Kidney (tissue), 14 donors: Measurements from ENCODE around the gene OBP2B. TPM values are rescaled to one million over a fixed set of nuclear protein-coding genes. Genes with fewer than 3 reads are reported as not detected.

Source experiments
- DNase-seq, 5 donors: peaks; one replicate each; pipeline ENCODE4 v3.0.0-alpha.2; 2013 to 2020
- FAIRE-seq: peaks from 2 replicates; lab custom pipeline; 2012; peaks lifted over from hg19 to GRCh38; lab: Jason Lieb, UNC
- H3K27ac ChIP-seq, 2 donors: one replicate each; pipeline ENCODE4 v1.7.0; 2013; ENCODE audit warnings: low read depth in 2 of 2, low read length in 2 of 2, inconsistent platforms in 1 of 2
- H3K27me3 ChIP-seq: one replicate; pipeline ENCODE4 v1.7.1; 2013; ENCODE audit warnings: low read length, inconsistent platforms; ENCODE audit not compliant: control insufficient read depth, insufficient read depth
- H3K36me3 ChIP-seq, 3 donors: one replicate each; pipeline versions ENCODE4 v1.7.0 to v1.7.1; 2013; ENCODE audit warnings: low read length in 3 of 3, control low read depth in 1 of 3, inconsistent platforms in 1 of 3; ENCODE audit not compliant: insufficient read depth in 3 of 3, control insufficient read depth in 2 of 3
- H3K4me1 ChIP-seq, 3 donors: one replicate each; pipeline versions ENCODE4 v1.7.0 to v1.7.1; 2013; ENCODE audit warnings: low read length in 3 of 3, inconsistent platforms in 1 of 3, low read depth in 1 of 3; ENCODE audit not compliant: control insufficient read depth in 2 of 3, insufficient read depth in 2 of 3
- H3K4me3 ChIP-seq, 3 donors: one replicate each; pipeline versions ENCODE4 v1.7.0 to v1.8.1; 2013; ENCODE audit warnings: low read length in 3 of 3, control low read depth in 1 of 3, inconsistent platforms in 1 of 3
- H3K9ac ChIP-seq, 3 donors: one replicate each; pipeline versions ENCODE4 v1.7.0 to v1.7.1; 2013; ENCODE audit warnings: low read length in 3 of 3, control low read depth in 1 of 3, inconsistent platforms in 1 of 3
- H3K9me3 ChIP-seq, 3 donors: one replicate each; pipeline versions ENCODE4 v1.7.0 to v1.7.1; 2013; ENCODE audit warnings: low read length in 3 of 3, control low read depth in 1 of 3, inconsistent platforms in 1 of 3; ENCODE audit not compliant: control insufficient read depth in 2 of 3, insufficient read depth in 1 of 3
- CTCF ChIP-seq: IDR thresholded peaks from 3 replicates; pipeline ENCODE4 v1.5.1; 2012; ENCODE audit warnings: mild to moderate bottlenecking, moderate library complexity, borderline replicate concordance; ENCODE audit not compliant: insufficient read depth; ENCODE audit errors: extremely low read depth
- intact Hi-C: fragments of 100-400 bp; cut with DNase I; formaldehyde crosslinking; loops from one replicate; pipeline ENCODE4 v1.11.1; 2022
- polyA plus RNA-seq: library from polyadenylated mRNA; stranded (reverse); fragments of 350-450 nt; fragmentation: Illumina TruSeq; extraction: RNeasy Lipid Tissue Mini Kit (QIAGEN cat#74804); gene quantifications from one replicate; pipeline ENCODE4 v1.2.3, GENCODE V29; 2014; ENCODE audit warnings: low read depth, low replicate concordance; ENCODE audit not compliant: insufficient read depth
- total RNA-seq: library from RNA; stranded (reverse); fragmentation: NEBNext Ultra II Directional; extraction: Animal tissue kit (Norgen Biotek cat#: 25700); gene quantifications from one replicate; pipeline ENCODE4 v1.2.1, GENCODE V29; 2021
- donor health status: control.
- donor health status: control.
- donor health status: control.
- donor health status: control.
- donor health status: control.
- donor health status: DM: yes; HTN: yes; CAD: no.
- donor health status: Normal renal cell carcinoma (clear cell type).

OBP2B gene
- total and polyA plus RNA-seq, 2 donors from 2014 or later: not detected

- intact Hi-C loops: no loop called here
- no peak for FAIRE-seq
- Histone ChIP-seq H3K27me3 (no peaks in the 10 kb centered on the region), H3K27ac (no peak overlapping the region), H3K9me3 (no peaks in the 10 kb centered on the region), H3K36me3 (no peaks in the 10 kb centered on the region), H3K4me1 (peaks cover 0 to 6% (median 0%) of the 10 kb centered on the region in 3 donors), H3K4me3 (no peak overlapping the region), H3K9ac (no peak overlapping the region)
- no peak for DNase-seq
- no peak for TF ChIP-seq CTCF
These were observed 50.4 kb downstream of the OBP2B start for GRCh38 chr9:133158695-133159094.

Other genes starting within 250 kb of the OBP2B start
- gene GFI1B, start 230.6 kb downstream of the OBP2B start, total RNA-seq: 0.28 TPM
- not detected for gene GFI1B, start 230.6 kb downstream of the OBP2B start, polyA plus RNA-seq
- 47.7 TPM for gene GTF3C5, start 178.3 kb downstream of the OBP2B start, total RNA-seq
- 38.0 TPM for gene GTF3C5, start 178.3 kb downstream of the OBP2B start, polyA plus RNA-seq
- gene CEL, start 147.3 kb downstream of the OBP2B start, total RNA-seq: 1.0 TPM
- 16.7 TPM for gene CEL, start 147.3 kb downstream of the OBP2B start, polyA plus RNA-seq
- 43.3 TPM for gene RALGDS, start 88.0 kb downstream of the OBP2B start, total RNA-seq
- gene RALGDS, start 88.0 kb downstream of the OBP2B start, polyA plus RNA-seq: 13.0 TPM
- 21.6 TPM for gene GBGT1, start 45.3 kb downstream of the OBP2B start, total RNA-seq
- gene GBGT1, start 45.3 kb downstream of the OBP2B start, polyA plus RNA-seq: 7.9 TPM
- 29.0 TPM for gene ABO, start 66.0 kb upstream of the OBP2B start, total RNA-seq
- gene ABO, start 66.0 kb upstream of the OBP2B start, polyA plus RNA-seq: 25.0 TPM
- 17.3 TPM for gene SURF6, start 126.9 kb upstream of the OBP2B start, total RNA-seq
- 16.8 TPM for gene SURF6, start 126.9 kb upstream of the OBP2B start, polyA plus RNA-seq
- gene MED22, start 138.9 kb upstream of the OBP2B start, total RNA-seq: 32.7 TPM
- 24.6 TPM for gene MED22, start 138.9 kb upstream of the OBP2B start, polyA plus RNA-seq
- gene RPL7A, start 139.0 kb upstream of the OBP2B start, total RNA-seq: 1,502 TPM
- gene RPL7A, start 139.0 kb upstream of the OBP2B start, polyA plus RNA-seq: 2,097 TPM
- 45.0 TPM for gene SURF1, start 147.2 kb upstream of the OBP2B start, total RNA-seq
- gene SURF1, start 147.2 kb upstream of the OBP2B start, polyA plus RNA-seq: 165 TPM
- 23.5 TPM for gene SURF2, start 147.3 kb upstream of the OBP2B start, total RNA-seq
- 61.2 TPM for gene SURF2, start 147.3 kb upstream of the OBP2B start, polyA plus RNA-seq
- gene SURF4, start 166.8 kb upstream of the OBP2B start, total RNA-seq: 138 TPM
- gene SURF4, start 166.8 kb upstream of the OBP2B start, polyA plus RNA-seq: 121 TPM
- gene STKLD1, start 167.1 kb upstream of the OBP2B start, total RNA-seq: 1.9 TPM
- gene STKLD1, start 167.1 kb upstream of the OBP2B start, polyA plus RNA-seq: 4.0 TPM
- 17.5 TPM for gene REXO4, start 208.8 kb upstream of the OBP2B start, total RNA-seq
- gene REXO4, start 208.8 kb upstream of the OBP2B start, polyA plus RNA-seq: 18.6 TPM
- 3.1 TPM for gene ADAMTS13, start 213.1 kb upstream of the OBP2B start, total RNA-seq
- 3.6 TPM for gene ADAMTS13, start 213.1 kb upstream of the OBP2B start, polyA plus RNA-seq